ENCODE results near the gene U2SURP. TPM values are rescaled to one million over a fixed set of nuclear protein-coding genes. Genes with fewer than 3 reads are reported as not detected.

The U2SURP gene
- total RNA-seq, 1 experiment from 2014 or later = 135 TPM

- H3K36me3 ChIP-seq (ENCODE audit: insufficient read depth, low read length) = no peaks in the 10 kb centered on the region
- H3K27me3 ChIP-seq (ENCODE audit: low read length) = no peaks in the 10 kb centered on the region
- H3K9me2 ChIP-seq (replicated peaks; ENCODE audit: insufficient read depth, low read length) = no peaks in the 10 kb centered on the region
- H4K20me1 ChIP-seq (ENCODE audit: insufficient read depth, low read depth, low read length) = no peaks in the 10 kb centered on the region
- H3K9ac ChIP-seq (ENCODE audit: low read length) = no peak overlapping the region
- H3K4me3 ChIP-seq (ENCODE audit: low read length) = no peak overlapping the region
- H3K79me2 ChIP-seq (ENCODE audit: low read length) = no peaks in the 10 kb centered on the region
- H3K4me1 ChIP-seq (ENCODE audit: low read length) = no peaks in the 10 kb centered on the region
- H2AFZ ChIP-seq (ENCODE audit: low read length) = no peak overlapping the region
- no peak for DNase-seq
- no peaks in the 10 kb centered on the region for H3K9me3 ChIP-seq (ENCODE audit: low read length)
- H3K4me2 ChIP-seq (ENCODE audit: low read depth, low read length, poor library complexity, severe bottlenecking) = no peak overlapping the region
- H3K27ac ChIP-seq (ENCODE audit: low read length) = no peak overlapping the region
Measured at GRCh38 chr3:142962520-142963233, 38.7 kb upstream of the U2SURP start.

- Histone ChIP-seq H3K9ac (ENCODE audit: low read length) (no peak overlapping the region), H3K4me2 (ENCODE audit: low read depth, low read length, poor library complexity, severe bottlenecking) (no peak overlapping the region), H3K9me3 (ENCODE audit: low read length) (no peaks in the 10 kb centered on the region), H4K20me1 (ENCODE audit: insufficient read depth, low read depth, low read length) (no peaks in the 10 kb centered on the region), H2AFZ (ENCODE audit: low read length) (no peak overlapping the region), H3K27me3 (ENCODE audit: low read length) (no peaks in the 10 kb centered on the region), H3K36me3 (ENCODE audit: insufficient read depth, low read length) (no peaks in the 10 kb centered on the region), H3K4me3 (ENCODE audit: low read length) (no peak overlapping the region), H3K4me1 (ENCODE audit: low read length) (no peaks in the 10 kb centered on the region), H3K9me2 (replicated peaks; ENCODE audit: insufficient read depth, low read length) (no peaks in the 10 kb centered on the region), H3K79me2 (ENCODE audit: low read length) (no peaks in the 10 kb centered on the region), H3K27ac (ENCODE audit: low read length) (no peak overlapping the region)
- no peak for DNase-seq
Measured at GRCh38 chr3:142963234-142963515, 38.2 kb upstream of the U2SURP start.

- no peak for DNase-seq
- H3K27me3 ChIP-seq (ENCODE audit: low read length) = no peaks in the 10 kb centered on the region
- no peaks in the 10 kb centered on the region for H3K4me1 ChIP-seq (ENCODE audit: low read length)
- no peak within 1 kb of the TSS for H3K9ac ChIP-seq (ENCODE audit: low read length)
- no peaks in the 10 kb centered on the region for H3K9me3 ChIP-seq (ENCODE audit: low read length)
- no peaks in the 10 kb centered on the region for H4K20me1 ChIP-seq (ENCODE audit: insufficient read depth, low read depth, low read length)
- H3K36me3 ChIP-seq (ENCODE audit: insufficient read depth, low read length) = no peaks in the 10 kb centered on the region
- no peaks in the 10 kb centered on the region for H3K9me2 ChIP-seq (replicated peaks; ENCODE audit: insufficient read depth, low read length)
- H3K4me2 ChIP-seq (ENCODE audit: low read depth, low read length, poor library complexity, severe bottlenecking) = no peak within 1 kb of the TSS
- H3K4me3 ChIP-seq (ENCODE audit: low read length) = no peak within 1 kb of the TSS
- no peak within 1 kb of the TSS for H3K27ac ChIP-seq (ENCODE audit: low read length)
- no peaks in the 10 kb centered on the region for H3K79me2 ChIP-seq (ENCODE audit: low read length)
- no peak within 1 kb of the TSS for H2AFZ ChIP-seq (ENCODE audit: low read length)
Measured at GRCh38 chr3:142963516-142964448, 37.6 kb upstream of the U2SURP start, which contains the start of gene PAQR9. PAQR9 (minus strand) TSS chr3:142963674; CDS start chr3:142963336, 338 bp downstream.

GRCh38 chr3:142965581-142965980 lies 35.8 kb upstream of the U2SURP start:
- no peak overlapping the region for H3K4me3 ChIP-seq (ENCODE audit: low read length)
- no peak overlapping the region for H3K4me2 ChIP-seq (ENCODE audit: low read depth, low read length, poor library complexity, severe bottlenecking)
- no peaks in the 10 kb centered on the region for H3K9me3 ChIP-seq (ENCODE audit: low read length)
- H3K9ac ChIP-seq (ENCODE audit: low read length) = no peak overlapping the region
- no peaks in the 10 kb centered on the region for H3K9me2 ChIP-seq (replicated peaks; ENCODE audit: insufficient read depth, low read length)
- H4K20me1 ChIP-seq (ENCODE audit: insufficient read depth, low read depth, low read length) = no peaks in the 10 kb centered on the region
- H3K27ac ChIP-seq (ENCODE audit: low read length) = no peak overlapping the region
- H3K27me3 ChIP-seq (ENCODE audit: low read length) = no peaks in the 10 kb centered on the region
- H3K36me3 ChIP-seq (ENCODE audit: insufficient read depth, low read length) = no peaks in the 10 kb centered on the region
- H3K4me1 ChIP-seq (ENCODE audit: low read length) = no peaks in the 10 kb centered on the region
- H2AFZ ChIP-seq (ENCODE audit: low read length) = no peak overlapping the region
- H3K79me2 ChIP-seq (ENCODE audit: low read length) = no peaks in the 10 kb centered on the region
- no peak for DNase-seq

GRCh38 chr3:142966808-142967207 lies 34.6 kb upstream of the U2SURP start:
- Histone ChIP-seq H3K79me2 (ENCODE audit: low read length) (no peaks in the 10 kb centered on the region), H3K9ac (ENCODE audit: low read length) (no peak overlapping the region), H4K20me1 (ENCODE audit: insufficient read depth, low read depth, low read length) (no peaks in the 10 kb centered on the region), H3K4me3 (ENCODE audit: low read length) (no peak overlapping the region), H3K9me2 (replicated peaks; ENCODE audit: insufficient read depth, low read length) (no peaks in the 10 kb centered on the region), H3K4me1 (ENCODE audit: low read length) (no peaks in the 10 kb centered on the region), H3K4me2 (ENCODE audit: low read depth, low read length, poor library complexity, severe bottlenecking) (no peak overlapping the region), H3K36me3 (ENCODE audit: insufficient read depth, low read length) (no peaks in the 10 kb centered on the region), H3K27ac (ENCODE audit: low read length) (no peak overlapping the region), H3K9me3 (ENCODE audit: low read length) (no peaks in the 10 kb centered on the region), H3K27me3 (ENCODE audit: low read length) (0 out of 2 replicates have a peak, but pooled peaks cover 3% of the 10 kb centered on the region), H2AFZ (ENCODE audit: low read length) (no peak overlapping the region)
- no peak for DNase-seq

GRCh38 chr3:142968319-142969025 lies 32.9 kb upstream of the U2SURP start:
- Histone ChIP-seq H4K20me1 (ENCODE audit: insufficient read depth, low read depth, low read length) (no peaks in the 10 kb centered on the region), H3K4me3 (ENCODE audit: low read length) (no peak overlapping the region), H3K27ac (ENCODE audit: low read length) (no peak overlapping the region), H3K9me3 (ENCODE audit: low read length) (no peaks in the 10 kb centered on the region), H3K4me1 (ENCODE audit: low read length) (no peaks in the 10 kb centered on the region), H3K36me3 (ENCODE audit: insufficient read depth, low read length) (no peaks in the 10 kb centered on the region), H3K9me2 (replicated peaks; ENCODE audit: insufficient read depth, low read length) (no peaks in the 10 kb centered on the region), H3K27me3 (ENCODE audit: low read length) (0 out of 2 replicates have a peak, but pooled peaks cover 3% of the 10 kb centered on the region), H3K9ac (ENCODE audit: low read length) (no peak overlapping the region), H3K79me2 (ENCODE audit: low read length) (no peaks in the 10 kb centered on the region), H2AFZ (ENCODE audit: low read length) (no peak overlapping the region), H3K4me2 (ENCODE audit: low read depth, low read length, poor library complexity, severe bottlenecking) (no peak overlapping the region)
- DNase-seq = no peak

GRCh38 chr3:142971431-142971830 lies 29.9 kb upstream of the U2SURP start:
- no peak overlapping the region for H3K9ac ChIP-seq (ENCODE audit: low read length)
- no peak overlapping the region for H3K4me2 ChIP-seq (ENCODE audit: low read depth, low read length, poor library complexity, severe bottlenecking)
- no peak for DNase-seq
- H3K27ac ChIP-seq (ENCODE audit: low read length) = no peak overlapping the region
- no peaks in the 10 kb centered on the region for H3K9me3 ChIP-seq (ENCODE audit: low read length)
- no peak overlapping the region for H3K4me3 ChIP-seq (ENCODE audit: low read length)
- H3K9me2 ChIP-seq (replicated peaks; ENCODE audit: insufficient read depth, low read length) = no peaks in the 10 kb centered on the region
- no peaks in the 10 kb centered on the region for H3K4me1 ChIP-seq (ENCODE audit: low read length)
- 0 out of 2 replicates have a peak, but pooled peaks cover 3% of the 10 kb centered on the region for H3K27me3 ChIP-seq (ENCODE audit: low read length)
- no peaks in the 10 kb centered on the region for H4K20me1 ChIP-seq (ENCODE audit: insufficient read depth, low read depth, low read length)
- no peaks in the 10 kb centered on the region for H3K36me3 ChIP-seq (ENCODE audit: insufficient read depth, low read length)
- no peak overlapping the region for H2AFZ ChIP-seq (ENCODE audit: low read length)
- H3K79me2 ChIP-seq (ENCODE audit: low read length) = no peaks in the 10 kb centered on the region
